ENCODE data around the gene YIF1A.

Gene YIF1A

DNA sequence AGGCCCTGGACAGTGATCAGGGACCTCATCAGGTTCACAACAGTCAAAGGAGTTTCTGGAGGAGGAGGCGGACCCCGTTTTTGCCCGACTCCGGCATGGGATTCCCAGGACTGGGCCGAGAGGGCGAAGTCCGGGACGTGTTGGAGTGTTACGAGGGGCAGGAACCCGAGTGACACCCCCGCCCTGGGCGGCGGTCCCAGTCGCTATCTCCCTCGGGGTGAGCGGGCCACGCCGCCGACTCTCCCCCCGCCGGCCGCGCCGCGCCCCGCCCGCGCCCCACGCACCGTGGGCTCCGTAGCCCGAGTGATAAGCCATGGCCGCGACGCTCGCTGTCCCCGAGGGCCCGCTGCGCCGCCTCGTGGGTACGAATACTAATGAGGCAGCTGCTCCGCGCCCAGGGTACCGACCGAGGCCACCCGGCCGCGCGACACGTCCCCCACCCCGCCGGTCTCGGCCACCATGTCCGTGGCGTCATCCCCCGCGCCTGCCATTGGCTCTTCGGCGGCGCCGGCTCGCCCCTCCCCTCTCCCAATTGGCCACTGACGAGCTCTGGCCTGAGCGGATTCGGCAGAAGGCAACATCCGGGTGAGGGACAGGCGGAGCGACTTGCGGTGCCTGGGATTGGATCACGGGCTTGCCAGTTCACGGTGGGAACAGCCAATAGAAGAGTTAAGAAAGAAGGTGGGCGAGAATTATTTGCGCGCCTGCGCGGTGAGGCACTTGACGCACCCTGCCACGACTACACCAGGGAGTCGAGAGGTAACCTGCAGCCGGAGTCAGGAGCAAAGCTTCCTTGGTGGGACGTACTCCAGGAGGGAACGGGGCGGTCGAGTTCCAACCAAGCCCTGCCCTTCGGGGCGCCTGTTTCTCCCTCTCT lies at the start of gene YIF1A:
Gene YIF1A (minus strand): TSS at position 473 of the 877 bp plus-strand sequence. CDS start 158 bp downstream, at position 315.
- DNase-seq = peak; percentile 98

- no peak for DNase-seq
Measured at GRCh38 chr11:66337103-66337899, 48.4 kb upstream of the YIF1A start.

- peak; percentile 85 for DNase-seq
Measured at GRCh38 chr11:66336234-66337102, 47.5 kb upstream of the YIF1A start, which contains the start of gene RIN1. Gene RIN1, minus strand, starts transcription at chr11:66336434. Its CDS starts 32 bp downstream, at chr11:66336402.

DNA sequence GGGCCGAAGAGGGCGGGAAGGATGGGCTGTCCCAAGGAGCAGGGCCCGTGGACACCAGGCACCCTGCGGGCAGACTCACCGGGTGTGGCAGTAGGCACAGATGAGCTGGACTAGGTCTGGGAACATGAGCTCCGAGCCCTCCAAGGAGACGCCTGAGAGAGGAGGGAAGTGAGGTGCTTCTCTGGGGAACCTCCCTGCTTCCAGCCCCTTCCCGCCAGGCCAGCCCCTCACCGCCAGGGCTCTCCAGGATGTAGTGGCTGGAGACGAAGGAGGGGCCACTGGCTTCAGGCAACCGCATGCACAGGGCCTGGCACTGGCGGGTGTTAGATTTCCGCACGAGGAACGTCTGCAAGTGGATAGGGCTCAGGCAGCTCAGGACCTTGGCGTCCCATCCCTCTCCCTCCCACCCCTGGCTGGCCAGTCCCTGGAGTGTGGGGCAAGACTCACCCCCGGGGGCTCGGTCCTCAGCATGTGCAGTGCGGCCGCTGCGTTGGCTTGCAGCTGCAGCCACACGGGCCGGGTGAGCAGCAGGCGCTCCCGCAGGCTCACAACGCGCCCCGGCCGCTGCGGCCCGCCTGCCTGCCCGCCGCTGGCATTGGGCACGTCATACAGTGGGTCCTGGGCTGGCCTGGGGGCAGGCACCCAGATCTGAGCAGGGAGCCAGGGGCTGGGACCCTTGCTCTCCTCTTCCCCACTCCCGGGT lies 46.7 kb upstream of the YIF1A start:
- DNase-seq = peak; percentile 55

DNA sequence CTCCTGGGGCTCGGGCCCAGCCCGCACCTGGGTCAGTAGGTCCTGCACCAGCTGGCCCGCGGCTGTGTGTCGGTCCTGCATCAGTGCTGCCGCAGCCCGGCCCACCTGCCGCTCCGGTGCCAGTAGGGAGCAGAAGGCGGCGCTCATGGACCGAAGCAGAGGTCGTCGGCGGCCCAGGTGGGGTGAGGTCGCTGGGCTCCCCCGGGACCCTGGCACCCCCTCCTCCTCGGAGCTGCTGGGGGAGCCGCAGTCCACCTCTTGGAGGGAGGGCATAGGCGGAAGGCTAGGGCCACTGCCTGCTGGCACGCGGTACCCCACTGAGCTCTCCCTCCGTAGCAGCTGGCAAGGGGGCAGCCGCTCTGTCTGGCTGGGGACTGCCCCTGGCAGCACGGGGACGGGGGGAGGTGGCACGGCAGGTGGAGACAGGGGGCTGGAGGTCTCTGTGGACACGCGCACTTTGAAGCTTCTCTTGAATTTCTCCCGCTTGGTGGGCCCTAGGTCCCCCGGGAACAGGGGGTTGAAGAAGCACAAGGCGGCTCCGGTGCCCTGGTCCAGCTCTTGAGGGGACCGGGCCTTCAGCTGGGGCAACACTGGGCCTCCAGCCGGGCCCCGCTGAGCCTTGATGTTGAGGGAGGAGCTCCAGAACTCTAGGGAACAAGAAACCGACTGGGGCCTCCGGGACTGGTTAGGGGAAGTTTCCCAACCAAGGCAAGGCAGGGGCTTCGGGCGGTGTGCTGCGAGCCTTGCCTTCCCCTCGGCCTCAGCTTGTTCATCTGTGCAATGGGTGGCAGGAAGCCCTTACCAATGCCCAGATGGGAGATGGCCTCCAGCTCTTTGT lies 45.9 kb upstream of the YIF1A start:
- DNase-seq = no peak

DNA sequence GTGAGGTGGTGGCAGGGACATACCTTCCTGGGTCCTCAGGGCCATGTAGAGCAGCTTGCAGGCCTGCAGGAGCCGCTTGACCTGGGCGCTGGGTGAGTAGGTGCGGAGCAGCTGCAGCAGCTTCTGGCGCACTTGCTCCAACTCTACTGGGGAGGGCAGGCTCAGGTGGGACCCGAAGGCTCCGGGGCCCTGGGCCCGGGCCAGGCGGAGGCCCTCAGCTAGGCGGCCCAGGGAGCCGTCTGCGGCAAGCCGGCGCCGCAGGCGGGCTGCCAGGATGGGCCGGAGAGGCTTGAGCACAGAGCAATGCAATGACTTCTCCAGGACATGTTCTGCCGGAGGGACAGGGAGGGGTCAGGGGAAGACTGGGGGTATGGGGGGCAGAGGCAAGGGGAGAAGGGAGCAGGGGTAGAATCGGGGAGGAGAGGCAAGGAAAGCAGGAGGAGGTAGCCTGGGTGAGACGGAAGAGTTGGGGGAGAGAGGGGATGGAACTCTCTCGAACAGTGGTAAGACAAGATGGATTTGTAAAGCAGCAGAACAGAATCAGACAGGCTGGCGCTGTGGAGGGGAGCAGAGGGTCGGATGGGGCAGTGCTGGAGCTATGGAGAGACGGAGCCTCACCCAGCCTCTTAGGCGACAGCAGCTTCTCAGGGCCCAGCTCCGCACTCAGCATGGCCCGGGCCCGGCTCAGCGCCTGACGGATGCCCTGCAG lies 45.1 kb upstream of the YIF1A start:
- no peak for DNase-seq

GRCh38 chr11:66333220-66333877 lies 44.4 kb upstream of the YIF1A start:
- DNase-seq = no peak

DNA sequence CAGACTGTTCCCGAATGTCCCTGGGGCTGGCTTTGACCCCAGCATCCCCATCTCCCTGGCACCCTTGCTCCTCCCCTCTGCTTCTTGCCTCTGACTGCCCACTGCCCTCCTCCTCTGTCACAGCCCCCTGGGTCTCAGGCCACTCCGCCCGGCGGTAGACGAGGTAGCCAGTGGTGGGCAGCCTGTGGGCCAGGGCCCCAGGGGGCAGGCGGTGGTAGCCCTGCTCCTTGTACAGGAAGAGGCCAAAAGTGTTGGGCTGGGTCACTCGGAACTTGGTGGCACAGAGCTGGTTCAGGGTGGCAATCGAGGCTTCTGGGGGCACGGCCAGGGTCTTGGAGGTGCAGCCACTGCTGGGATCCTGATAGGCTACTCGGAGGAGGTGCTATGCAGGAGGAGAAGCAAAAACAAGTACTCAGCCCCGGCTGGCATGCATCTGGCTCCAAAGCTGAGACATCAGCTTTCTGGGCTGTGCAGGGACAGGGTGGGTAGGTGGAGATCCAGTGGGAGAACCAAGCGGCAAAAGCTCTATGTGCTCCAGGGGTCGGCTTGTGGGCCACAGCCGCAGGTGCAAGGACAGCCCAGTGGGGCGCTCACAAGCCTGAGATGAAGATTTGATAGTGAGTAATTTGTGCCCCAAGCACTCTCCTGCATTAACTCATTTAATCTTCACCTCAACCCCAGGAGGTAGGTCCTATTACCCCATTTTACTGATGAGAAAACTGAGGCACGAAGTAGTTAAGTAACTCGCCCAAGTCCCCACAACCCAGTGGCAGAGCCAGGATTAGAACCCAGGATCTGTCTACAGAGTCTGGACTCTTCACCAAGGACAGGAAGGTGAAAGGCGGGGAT lies 43.7 kb upstream of the YIF1A start:
- no peak for DNase-seq

DNA sequence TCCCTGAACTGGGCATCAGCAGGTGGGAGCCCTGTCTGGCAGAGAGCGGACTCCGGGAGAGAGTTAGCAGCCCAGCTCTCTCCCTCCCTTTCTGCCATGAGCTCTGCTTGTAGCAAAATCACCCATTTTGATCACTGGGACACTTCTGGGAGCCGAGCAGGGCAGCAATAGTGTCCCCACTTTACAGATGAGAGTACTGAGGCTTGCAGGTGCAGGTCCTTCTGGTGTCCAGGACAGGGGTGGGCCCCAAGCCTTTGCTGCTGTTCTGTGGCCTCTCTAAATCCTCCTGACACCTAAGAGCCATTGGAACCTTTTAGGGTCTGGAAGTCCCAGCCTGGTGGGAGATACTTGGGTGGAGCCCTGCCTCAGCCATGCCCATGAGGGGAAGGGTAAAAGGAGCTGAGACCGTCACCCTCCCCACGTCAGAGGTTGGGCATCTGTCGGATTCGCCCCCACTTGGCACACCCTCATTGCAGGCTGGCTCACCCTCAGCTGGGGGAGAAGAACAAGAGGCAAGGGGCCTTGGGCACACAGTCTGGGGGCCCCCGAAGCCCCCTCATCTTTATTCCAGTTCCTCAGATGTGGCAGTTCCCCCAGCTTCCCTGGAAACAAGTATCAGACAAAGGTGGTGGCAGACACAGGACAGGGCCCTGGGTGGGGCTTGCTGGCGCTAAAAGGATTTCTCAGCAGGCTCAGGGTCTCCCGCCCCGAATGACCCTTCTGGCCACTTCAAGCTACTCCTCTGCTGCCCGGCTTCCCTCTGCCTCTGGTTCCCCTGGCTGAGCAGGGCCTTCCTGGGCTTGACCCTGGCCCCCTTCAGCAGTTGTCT lies 42.8 kb upstream of the YIF1A start:
- DNase-seq = no peak

DNA sequence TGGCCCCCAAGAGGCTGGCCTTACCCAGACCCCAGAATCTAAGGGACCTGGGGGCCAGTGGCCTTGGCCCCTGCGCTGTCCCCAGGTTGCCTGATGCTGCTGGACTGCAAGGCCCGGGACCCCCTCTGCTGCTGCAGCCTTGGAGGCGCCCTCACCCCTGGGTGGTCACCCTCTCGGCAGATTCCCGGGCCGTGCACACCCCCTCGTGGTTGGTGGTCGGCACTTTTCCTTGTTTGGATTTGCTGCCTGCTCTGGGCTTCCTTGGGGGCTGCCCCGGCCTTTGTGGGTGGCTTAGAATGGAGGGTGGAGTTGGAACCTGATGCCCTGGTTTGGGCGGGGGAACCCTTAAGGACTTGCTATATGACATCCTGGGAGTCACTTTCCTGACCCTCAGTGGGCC lies 42.0 kb upstream of the YIF1A start:
- DNase-seq = no peak

GRCh38 chr11:66329165-66329673 lies 40.3 kb upstream of the YIF1A start:
- DNase-seq = no peak

DNA sequence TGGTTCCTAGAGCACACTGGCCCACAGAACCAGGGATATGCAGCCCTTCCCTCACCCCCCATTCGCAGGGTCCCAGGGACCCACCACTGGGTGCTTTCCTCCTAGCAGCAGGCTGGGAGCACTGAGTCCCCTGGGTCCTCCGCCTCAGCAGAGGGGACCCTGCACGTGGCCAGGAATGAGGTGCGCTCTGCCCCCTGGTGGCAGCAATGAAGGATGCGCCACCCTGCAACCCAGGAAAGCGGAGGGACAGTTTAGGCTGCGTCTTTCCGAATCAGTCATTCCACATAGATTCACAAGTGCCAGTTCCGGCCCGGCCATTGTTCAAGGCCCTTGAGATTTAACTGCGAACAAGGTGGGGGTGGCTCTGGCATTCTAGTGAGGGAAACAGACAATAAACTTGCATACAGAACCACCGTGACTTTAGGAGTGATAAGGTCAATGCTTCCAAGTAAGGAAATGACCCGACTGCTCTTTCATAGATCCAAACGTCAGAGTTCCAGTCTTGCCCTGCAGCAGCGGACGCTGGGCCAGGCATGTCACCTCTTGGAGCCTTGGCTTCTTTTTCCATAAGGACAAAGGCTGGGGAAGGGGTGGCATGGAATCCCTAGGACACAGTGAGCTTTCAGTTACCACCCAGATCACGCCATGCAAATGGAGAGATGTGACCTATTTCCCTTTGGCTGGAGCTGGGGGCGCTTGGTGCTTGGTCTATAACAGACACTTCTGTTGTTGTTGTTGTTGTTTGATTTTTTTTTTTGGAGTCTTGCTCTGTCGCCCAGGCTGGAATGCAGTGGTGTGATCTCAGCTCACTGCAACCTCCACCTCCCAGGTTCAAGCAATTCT lies 39.6 kb upstream of the YIF1A start:
- DNase-seq = no peak

- no peak for DNase-seq
Measured at GRCh38 chr11:66328031-66328301, 39.0 kb upstream of the YIF1A start.

DNA sequence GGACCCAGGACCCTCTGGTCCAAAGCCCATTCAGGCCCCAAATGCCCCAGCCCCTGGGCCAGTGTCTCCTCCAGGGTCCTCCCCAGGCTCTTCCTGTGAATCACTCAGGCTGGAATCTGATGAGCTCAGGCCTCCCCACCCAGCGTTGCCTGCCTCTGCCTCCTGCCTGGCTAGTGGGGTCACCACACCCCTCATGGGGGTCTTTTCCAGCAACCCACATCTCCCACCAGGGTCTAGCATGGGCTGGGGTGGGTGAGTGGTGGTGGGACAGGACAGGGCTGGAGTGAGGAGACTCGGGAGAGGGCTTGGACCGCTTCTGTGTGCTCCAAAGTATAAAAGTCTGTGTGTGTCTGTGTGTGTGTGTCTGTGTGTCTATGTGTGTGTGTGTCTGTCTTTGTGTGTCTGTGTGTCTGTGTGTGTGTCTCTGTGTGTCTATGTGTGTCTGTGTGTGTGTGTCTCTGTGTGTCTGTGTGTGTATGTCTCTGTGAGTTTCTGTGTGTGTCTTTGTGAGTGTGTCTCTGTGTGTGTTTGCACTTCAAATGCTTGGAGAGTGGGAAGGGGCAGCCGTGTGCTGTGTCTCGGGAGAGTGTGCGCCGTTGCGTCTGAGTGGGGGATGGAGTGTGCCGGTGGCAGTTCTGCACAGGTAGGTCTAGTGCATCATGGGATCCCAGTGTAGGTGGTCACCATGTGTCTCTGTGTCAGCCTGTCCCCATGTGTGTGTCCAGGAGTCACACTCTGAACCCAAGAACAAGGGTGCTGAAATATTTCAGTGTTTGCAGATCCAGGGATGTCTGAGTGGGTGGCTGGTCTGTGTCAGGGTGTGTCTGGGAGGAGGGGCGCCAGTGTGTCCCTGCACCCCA lies 38.5 kb upstream of the YIF1A start:
- DNase-seq = peak; percentile 52

DNA sequence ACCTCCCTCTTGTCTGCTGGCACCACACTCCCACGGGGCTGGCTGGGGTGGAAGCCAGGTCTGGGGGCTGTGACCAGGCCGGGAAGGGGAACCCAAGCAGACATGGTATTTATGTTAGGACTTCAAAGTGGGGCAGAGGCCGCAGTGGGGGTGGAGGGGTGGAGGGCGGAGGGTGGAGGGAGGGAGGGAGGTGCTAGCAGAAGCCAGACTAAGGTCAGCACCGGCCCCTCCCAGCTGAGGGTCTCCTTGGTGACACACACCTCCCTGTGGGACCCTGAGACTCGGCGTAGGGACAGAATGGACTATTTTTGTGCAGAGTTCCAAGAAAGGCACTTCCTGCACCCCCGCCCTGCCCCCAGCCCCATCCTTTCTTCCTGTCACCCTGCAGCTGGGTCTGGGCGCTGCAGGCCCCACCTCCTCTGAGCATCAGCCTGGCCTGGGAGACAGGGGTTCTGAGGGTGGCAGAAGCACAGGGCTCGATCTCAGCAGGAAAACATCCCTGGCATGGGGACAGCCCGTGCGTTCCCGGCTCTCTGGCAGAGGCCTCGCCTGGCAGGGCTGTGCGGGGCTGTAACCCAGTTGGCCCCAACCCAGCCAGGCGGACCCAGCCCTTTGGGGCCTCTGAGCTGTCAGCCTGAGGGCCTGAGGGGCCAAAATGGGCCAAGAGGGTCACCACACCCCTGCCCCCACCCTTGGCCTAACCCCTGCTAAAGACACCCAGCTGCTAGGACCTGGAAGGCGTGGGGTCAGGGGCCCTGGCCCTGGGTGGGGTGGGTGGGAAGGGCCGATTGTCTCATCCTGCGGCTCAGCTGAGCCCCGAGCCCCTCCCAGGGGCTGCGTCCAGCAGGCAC lies 37.5 kb upstream of the YIF1A start:
- DNase-seq = no peak

Data from amniotic stem cell (primary cell).